WTC11 (cell line): ENCODE data around the gene PPM1M. TPM values are rescaled to one million over a fixed set of nuclear protein-coding genes. Genes with fewer than 3 reads are reported as not detected.

Source experiments
- ATAC-seq: fragments of 200-7000 bp; cut with Tn5 transposase; 2 replicates; pipeline ENCODE4 v1.10.0; 2021; ENCODE audit warnings: mild to moderate bottlenecking, moderate library complexity
- CTCF ChIA-PET: fragments of 300-600 bp; sonication (Branson Sonifier 250); formaldehyde crosslinking; loops from one replicate; lab custom pipeline; 2021; ENCODE audit warnings: antibody characterized with exemption; lab: Charles Lee
- POLR2A ChIA-PET: fragments of 350-600 bp; sonication (Branson Sonifier 250); formaldehyde crosslinking; loops from one replicate; lab custom pipeline; 2021; ENCODE audit warnings: antibody characterized with exemption; lab: Charles Lee
- DNase-seq: peaks from one replicate; pipeline ENCODE4 v3.0.0; 2021; ENCODE audit warnings: low spot score
- H3K27ac Mint-ChIP-seq: 2 replicates; pipeline ENCODE4 v1.8.0; 2021; ENCODE audit warnings: mixed read lengths
- H3K27me3 Mint-ChIP-seq: 2 replicates; pipeline ENCODE4 v1.8.0; 2021; ENCODE audit warnings: low read depth, mild to moderate bottlenecking, moderate library complexity, mixed read lengths
- H3K36me3 Mint-ChIP-seq: 2 replicates; pipeline ENCODE4 v1.8.0; 2021; ENCODE audit warnings: mixed read lengths
- H3K4me1 Mint-ChIP-seq: 2 replicates; pipeline ENCODE4 v1.8.0; 2022; ENCODE audit warnings: mixed read lengths
- H3K4me3 Mint-ChIP-seq: 2 replicates; pipeline ENCODE4 v1.8.0; 2021; ENCODE audit warnings: mild to moderate bottlenecking, moderate library complexity, mixed read lengths
- H3K9me3 Mint-ChIP-seq: 2 replicates; pipeline ENCODE4 v1.8.0; 2021; ENCODE audit warnings: mixed read lengths
- ATF1 ChIP-seq: sonication (generic); formaldehyde crosslinking; IDR thresholded peaks from 2 replicates; pipeline ENCODE4 v1.8.1; 2023; ENCODE audit warnings: mild to moderate bottlenecking, moderate library complexity, missing genetic modification reagents
- ATF2 ChIP-seq: sonication (generic); formaldehyde crosslinking; IDR thresholded peaks from 2 replicates; pipeline ENCODE4 v1.8.1; 2022; ENCODE audit warnings: low read depth, missing genetic modification reagents, borderline replicate concordance
- ATF6 ChIP-seq: sonication (generic); formaldehyde crosslinking; IDR thresholded peaks from 2 replicates; pipeline ENCODE4 v1.8.1; 2023; ENCODE audit warnings: mild to moderate bottlenecking, missing genetic modification reagents
- CBFB ChIP-seq: sonication (generic); formaldehyde crosslinking; IDR thresholded peaks from 2 replicates; pipeline ENCODE4 v1.8.1; 2022; ENCODE audit warnings: mild to moderate bottlenecking, low read depth, missing genetic modification reagents
- FOXP4 ChIP-seq: sonication (generic); formaldehyde crosslinking; IDR thresholded peaks from 2 replicates; pipeline ENCODE4 v1.8.0; 2022; ENCODE audit warnings: mild to moderate bottlenecking, missing genetic modification reagents
- GRHL2 ChIP-seq: fragments of 250-450 bp; sonication (Bioruptor Pico); IDR thresholded peaks from 2 replicates; pipeline ENCODE4 v1.8.0; 2022; ENCODE audit warnings: mild to moderate bottlenecking, moderate library complexity; ENCODE audit not compliant: insufficient replicate concordance, severe bottlenecking
- GTF2I ChIP-seq: fragments of 250-450 bp; sonication (Bioruptor Pico); conservative IDR thresholded peaks from 2 replicates; pipeline ENCODE4 v1.4.0; 2021; ENCODE audit warnings: mild to moderate bottlenecking
- IRF1 ChIP-seq: sonication (generic); formaldehyde crosslinking; IDR thresholded peaks from 2 replicates; pipeline ENCODE4 v1.8.0; 2023; ENCODE audit warnings: missing genetic modification reagents
- MYBL2 ChIP-seq: sonication (generic); formaldehyde crosslinking; IDR thresholded peaks from 2 replicates; pipeline ENCODE4 v1.8.1; 2023; ENCODE audit warnings: mild to moderate bottlenecking, moderate library complexity, missing genetic modification reagents
- NFE2L1 ChIP-seq: sonication (generic); formaldehyde crosslinking; IDR thresholded peaks from 2 replicates; pipeline ENCODE4 v1.8.1; 2023; ENCODE audit warnings: missing genetic modification reagents
- NFYB ChIP-seq: sonication (generic); formaldehyde crosslinking; conservative IDR thresholded peaks from 2 replicates; pipeline ENCODE4 v1.8.0; 2022; ENCODE audit warnings: low read depth, missing genetic modification reagents
- NR2C2 ChIP-seq: sonication (generic); formaldehyde crosslinking; IDR thresholded peaks from 2 replicates; pipeline ENCODE4 v1.8.0; 2022; ENCODE audit warnings: mild to moderate bottlenecking, missing genetic modification reagents
- PREB ChIP-seq: sonication (generic); formaldehyde crosslinking; IDR thresholded peaks from 2 replicates; pipeline ENCODE4 v1.8.1; 2022; ENCODE audit warnings: mild to moderate bottlenecking, missing genetic modification reagents, moderate library complexity, borderline replicate concordance
- RORB ChIP-seq: fragments of 250-450 bp; sonication (Bioruptor Pico); IDR thresholded peaks from 2 replicates; pipeline ENCODE4 v1.9.0; 2021; ENCODE audit warnings: mild to moderate bottlenecking
- SMAD4 ChIP-seq: sonication (generic); formaldehyde crosslinking; IDR thresholded peaks from 2 replicates; pipeline ENCODE4 v1.8.0; 2022; ENCODE audit warnings: mild to moderate bottlenecking, missing genetic modification reagents
- TP53 ChIP-seq: sonication (generic); formaldehyde crosslinking; IDR thresholded peaks from 2 replicates; pipeline ENCODE4 v1.8.1; 2023; ENCODE audit warnings: mild to moderate bottlenecking, missing genetic modification reagents
- ZNF281 ChIP-seq: sonication (generic); formaldehyde crosslinking; IDR thresholded peaks from 2 replicates; pipeline ENCODE4 v1.8.0; 2023; ENCODE audit warnings: mild to moderate bottlenecking, missing genetic modification reagents
- ZNF317 ChIP-seq: sonication (generic); formaldehyde crosslinking; IDR thresholded peaks from 2 replicates; pipeline ENCODE4 v1.8.1; 2023; ENCODE audit warnings: low read depth, mild to moderate bottlenecking, moderate library complexity, missing genetic modification reagents, borderline replicate concordance
- ZNF396 ChIP-seq: fragments of 250-450 bp; sonication (Bioruptor Pico); IDR thresholded peaks from 2 replicates; pipeline ENCODE4 v1.8.0; 2021; ENCODE audit warnings: mild to moderate bottlenecking, moderate library complexity, borderline replicate concordance
- ZSCAN18 ChIP-seq: fragments of 250-450 bp; sonication (Bioruptor Pico); IDR thresholded peaks from 2 replicates; pipeline ENCODE4 v2.1.2; 2022; ENCODE audit warnings: mild to moderate bottlenecking, moderate library complexity
- total RNA-seq: library from RNA; stranded (reverse); gene quantifications from 3 replicates; pipeline ENCODE4 v1.2.3, GENCODE V29; 2021

Gene PPM1M
- total RNA-seq, 1 experiment from 2014 or later, result 7.0 TPM

- ATAC-seq (no peak), DNase-seq (no peak)
- Mint-ChIP-seq H3K9me3 (no peaks in the 10 kb centered on the region), H3K27me3 (no peaks in the 10 kb centered on the region), H3K4me3 (no peak overlapping the region), H3K4me1 (peaks cover 7% of the 10 kb centered on the region)
- CTCF ChIA-PET, result interaction anchor here (0.8 kb wide), 1 partner anchor 92 kb away, joined by 6 read pairs; no protein-coding TSS in a partner anchor
- TF ChIP-seq CBFB (CRISPR knock-in tag), result no peak
- TF ChIP-seq FOXP4 (CRISPR knock-in tag), result no peak
- TF ChIP-seq NFYB (CRISPR knock-in tag), result no peak
- TF ChIP-seq RORB (CRISPR knock-in tag), result no peak
- TF ChIP-seq ZSCAN18 (CRISPR knock-in tag), result no peak
- TF ChIP-seq NR2C2 (CRISPR knock-in tag), result no peak
- TF ChIP-seq, all 79 proteins: peak for 0
- Mint-ChIP-seq H3K36me3 (no peaks in the 10 kb centered on the region), H3K27ac (no peak overlapping the region)
- POLR2A ChIA-PET, result no interaction called here
Observed at GRCh38 chr3:52293491-52294319, 48.1 kb downstream of the PPM1M start.

- no peak overlapping the region for H3K4me3 Mint-ChIP-seq
- H3K9me3 Mint-ChIP-seq, result no peaks in the 10 kb centered on the region
- H3K27ac Mint-ChIP-seq, result no peak overlapping the region
- ATAC-seq, result no peak
- POLR2A ChIA-PET, result interaction anchor here (0.7 kb wide), 1 partner anchor 17 kb away, joined by 3 read pairs; no protein-coding TSS in a partner anchor
- peaks cover 12% of the 10 kb centered on the region for H3K4me1 Mint-ChIP-seq
- DNase-seq, result no peak
- CTCF ChIA-PET, result interaction anchor here (0.8 to 7.5 kb wide), 2 partner anchors 90 to 91 kb away, joined by 6 to 74 read pairs; no protein-coding TSS in a partner anchor
- no peaks in the 10 kb centered on the region for H3K27me3 Mint-ChIP-seq
- H3K36me3 Mint-ChIP-seq, result no peaks in the 10 kb centered on the region
- TF ChIP-seq IRF1 (CRISPR knock-in tag) (no peak), ATF2 (CRISPR knock-in tag) (no peak), GTF2I (CRISPR knock-in tag) (no peak), ZNF281 (no peak), PREB (CRISPR knock-in tag) (no peak), SMAD4 (no peak), ATF1 (CRISPR knock-in tag) (no peak), ATF6 (CRISPR knock-in tag) (no peak), RORB (CRISPR knock-in tag) (no peak), GRHL2 (CRISPR knock-in tag) (no peak), NFE2L1 (CRISPR knock-in tag) (no peak), ZNF317 (CRISPR knock-in tag) (no peak), ZNF396 (no peak), MYBL2 (CRISPR knock-in tag) (no peak), TP53 (CRISPR knock-in tag) (no peak)
Observed at GRCh38 chr3:52294320-52295150, 49.0 kb downstream of the PPM1M start.
